MCF 10A (cell line): Measurements from ENCODE around the gene ABCC6. TPM values are rescaled to one million over a fixed set of nuclear protein-coding genes. Genes with fewer than 3 reads are reported as not detected.

ENCODE experiments used
- BruUV-seq: library from RNA; stranded (reverse); fragments of 400-500 nt; replicated peaks from 2 replicates; lab custom pipeline; 2021; lab: Mats Ljungman, UMichigan
- CTCF ChIA-PET: fragments of 300-600 bp; sonication (Branson Sonifier 250); formaldehyde crosslinking; extraction: SDS; loops from one replicate; lab custom pipeline; 2021; ENCODE audit warnings: antibody characterized with exemption, inconsistent platforms; lab: Yijun Ruan, JAX
- POLR2A ChIA-PET: fragments of 300-600, 350-650 bp; sonication (Branson Sonifier 250); formaldehyde crosslinking; extraction: SDS; loops from one replicate; lab custom pipeline; 2020; ENCODE audit warnings: antibody characterized with exemption, inconsistent platforms; lab: Yijun Ruan, JAX
- DNase-seq: peaks from one replicate; pipeline ENCODE4 v3.0.0-alpha.2; 2018; ENCODE audit not compliant: unreplicated experiment
- H3K27ac Mint-ChIP-seq: one replicate; pipeline ENCODE4 v1.8.0; 2022; ENCODE audit warnings: mild to moderate bottlenecking, low read depth, mixed read lengths; ENCODE audit not compliant: unreplicated experiment
- H3K27me3 Mint-ChIP-seq: one replicate; pipeline ENCODE4 v1.8.0; 2022; ENCODE audit warnings: mixed read lengths; ENCODE audit not compliant: insufficient read depth, unreplicated experiment
- H3K36me3 Mint-ChIP-seq: one replicate; pipeline ENCODE4 v1.8.0; 2022; ENCODE audit warnings: mild to moderate bottlenecking, moderate library complexity, mixed read lengths; ENCODE audit not compliant: insufficient read depth, unreplicated experiment
- H3K4me1 Mint-ChIP-seq: one replicate; pipeline ENCODE4 v1.8.0; 2022; ENCODE audit warnings: mixed read lengths; ENCODE audit not compliant: insufficient read depth, unreplicated experiment
- H3K4me3 Mint-ChIP-seq: one replicate; pipeline ENCODE4 v1.8.0; 2022; ENCODE audit warnings: mild to moderate bottlenecking, moderate library complexity, mixed read lengths; ENCODE audit not compliant: unreplicated experiment
- H3K9me3 Mint-ChIP-seq: one replicate; pipeline ENCODE4 v1.8.0; 2022; ENCODE audit warnings: mixed read lengths; ENCODE audit not compliant: unreplicated experiment
- intact Hi-C: fragments of 100-400 bp; cut with micrococcal nuclease; formaldehyde crosslinking; loops from 2 replicates; pipeline ENCODE4 v1.14.1; 2022
- total RNA-seq: library from RNA; stranded (reverse); gene quantifications from 2 replicates; pipeline ENCODE4 v1.2.3, GENCODE V29; 2022
- TF ChIP-seq, protein P1 (sequence below): fragments of 200-600 bp; IDR thresholded peaks from one replicate; pipeline ENCODE4 v1.8.0; 2022; ENCODE audit warnings: antibody characterized with exemption, mild to moderate bottlenecking; ENCODE audit not compliant: unreplicated experiment

The ABCC6 gene
- total RNA-seq, 1 experiment from 2014 or later, result not detected

DNA sequence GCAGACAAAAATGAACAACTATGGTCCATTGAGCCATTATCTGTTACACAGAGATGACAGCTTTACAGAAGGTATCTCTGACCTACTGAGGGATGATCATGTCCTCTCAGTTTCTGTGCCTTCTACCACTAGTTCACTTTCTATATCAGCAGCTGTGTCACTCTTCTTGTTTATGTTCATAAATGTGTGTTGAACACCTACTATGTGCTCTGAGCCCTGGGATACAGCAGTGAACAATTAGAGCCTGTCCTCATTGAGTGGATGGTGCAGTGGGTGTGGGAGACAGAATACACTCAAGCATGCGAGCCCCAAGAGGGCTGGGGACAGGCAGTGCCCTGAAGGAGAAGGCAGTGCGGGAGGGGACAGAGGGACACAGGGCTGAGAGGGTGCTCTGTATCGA lies 92.1 kb downstream of the ABCC6 start:
- BruUV-seq, result no TSS peak
- Mint-ChIP-seq H3K9me3 (no peaks in the 10 kb centered on the region), H3K4me3 (no peak overlapping the region), H3K27ac (no peak overlapping the region), H3K27me3 (no peaks in the 10 kb centered on the region), H3K4me1 (no peaks in the 10 kb centered on the region), H3K36me3 (peaks cover 75% of the 10 kb centered on the region)
- CTCF ChIA-PET, result interaction anchor here (0.7 kb wide), 2 partner anchors 231 to 367 kb away, joined by 3 to 4 read pairs; no protein-coding TSS in a partner anchor
- TF ChIP-seq, protein P1, sequence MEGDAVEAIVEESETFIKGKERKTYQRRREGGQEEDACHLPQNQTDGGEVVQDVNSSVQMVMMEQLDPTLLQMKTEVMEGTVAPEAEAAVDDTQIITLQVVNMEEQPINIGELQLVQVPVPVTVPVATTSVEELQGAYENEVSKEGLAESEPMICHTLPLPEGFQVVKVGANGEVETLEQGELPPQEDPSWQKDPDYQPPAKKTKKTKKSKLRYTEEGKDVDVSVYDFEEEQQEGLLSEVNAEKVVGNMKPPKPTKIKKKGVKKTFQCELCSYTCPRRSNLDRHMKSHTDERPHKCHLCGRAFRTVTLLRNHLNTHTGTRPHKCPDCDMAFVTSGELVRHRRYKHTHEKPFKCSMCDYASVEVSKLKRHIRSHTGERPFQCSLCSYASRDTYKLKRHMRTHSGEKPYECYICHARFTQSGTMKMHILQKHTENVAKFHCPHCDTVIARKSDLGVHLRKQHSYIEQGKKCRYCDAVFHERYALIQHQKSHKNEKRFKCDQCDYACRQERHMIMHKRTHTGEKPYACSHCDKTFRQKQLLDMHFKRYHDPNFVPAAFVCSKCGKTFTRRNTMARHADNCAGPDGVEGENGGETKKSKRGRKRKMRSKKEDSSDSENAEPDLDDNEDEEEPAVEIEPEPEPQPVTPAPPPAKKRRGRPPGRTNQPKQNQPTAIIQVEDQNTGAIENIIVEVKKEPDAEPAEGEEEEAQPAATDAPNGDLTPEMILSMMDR, result no peak
- intact Hi-C loops, result no loop called here
- no peak for DNase-seq
- POLR2A ChIA-PET, result interaction anchor here (0.9 kb wide), 1 partner anchor 9 kb away, joined by 3 read pairs; no protein-coding TSS in a partner anchor

DNA sequence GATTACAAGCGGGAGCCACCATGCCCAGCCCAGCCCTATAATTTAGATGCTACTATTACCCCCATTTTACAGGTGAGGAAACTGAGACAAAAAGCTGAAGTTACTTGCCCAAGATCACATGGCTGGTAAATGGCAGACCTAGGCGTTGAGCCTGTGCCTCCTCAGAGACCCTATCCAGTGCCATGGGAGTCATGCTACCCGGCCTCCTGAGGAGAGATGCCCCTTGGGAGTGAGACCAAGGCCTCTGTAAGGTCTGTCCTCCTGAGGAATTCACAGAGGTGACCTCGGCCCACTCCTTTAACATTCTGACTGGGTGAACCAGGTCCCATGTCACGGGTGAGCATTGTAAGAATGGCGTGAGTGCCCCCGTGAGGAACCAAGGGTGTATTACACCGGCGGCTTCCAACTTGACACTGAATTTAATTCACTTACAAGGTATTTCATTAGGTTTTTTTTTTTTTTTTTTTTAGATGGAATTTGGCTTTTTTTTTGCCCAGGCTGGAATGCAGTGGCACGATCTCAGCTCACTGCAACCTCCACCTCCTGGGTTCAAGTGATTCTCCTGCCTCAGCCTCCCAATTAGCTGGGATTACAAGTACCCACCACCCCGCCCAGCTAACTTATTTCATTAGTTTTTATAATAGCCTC lies 95.7 kb downstream of the ABCC6 start:
- no TSS peak for BruUV-seq
- Mint-ChIP-seq H3K9me3 (peaks cover 14% of the 10 kb centered on the region), H3K27ac (no peak overlapping the region), H3K4me1 (no peaks in the 10 kb centered on the region), H3K36me3 (peaks cover 74% of the 10 kb centered on the region), H3K4me3 (no peak overlapping the region), H3K27me3 (no peaks in the 10 kb centered on the region)
- intact Hi-C loops, result loop anchor here (1.0 to 5.0 kb wide), 3 partner anchors 252 to 361 kb away; no protein-coding TSS in a partner anchor
- POLR2A ChIA-PET, result interaction anchor here (0.7 to 1.6 kb wide), 3 partner anchors 247 to 301 kb away, joined by 3 to 5 read pairs (median 4); no protein-coding TSS in a partner anchor
- peak; percentile 74 for DNase-seq
- CTCF ChIA-PET, result interaction anchor here (0.6 to 3.1 kb wide), 40 partner anchors 9 to 736 kb away, joined by 3 to 66 read pairs (median 3); no protein-coding TSS in a partner anchor
- TF ChIP-seq, protein P1, result peak; percentile 78

DNA sequence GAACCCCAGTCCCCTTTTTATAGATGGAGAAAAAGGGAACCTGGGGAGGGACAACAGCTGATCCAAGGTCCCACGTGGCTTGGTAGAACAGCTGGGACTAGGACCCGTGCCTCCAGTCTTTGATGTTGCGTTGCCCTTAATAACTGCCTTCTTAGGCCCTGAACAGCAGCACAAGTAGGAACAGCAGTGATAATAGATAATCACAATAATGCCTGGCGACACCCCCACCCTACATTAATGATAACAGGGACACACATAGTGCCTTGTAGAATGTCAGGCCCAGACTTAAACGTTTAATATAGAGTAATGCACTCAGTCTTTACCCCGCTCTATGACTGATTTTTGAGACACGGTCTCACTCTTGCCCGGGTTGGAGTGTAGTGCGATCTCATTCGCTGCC lies 96.4 kb downstream of the ABCC6 start:
- H3K4me3 Mint-ChIP-seq, result no peak overlapping the region
- no peaks in the 10 kb centered on the region for H3K27me3 Mint-ChIP-seq
- H3K9me3 Mint-ChIP-seq, result peaks cover 14% of the 10 kb centered on the region
- TF ChIP-seq, protein P1, result no peak
- DNase-seq, result no peak
- CTCF ChIA-PET, result interaction anchor here (0.6 to 3.1 kb wide), 27 partner anchors 8 to 638 kb away, joined by 3 to 66 read pairs (median 4); no protein-coding TSS in a partner anchor
- POLR2A ChIA-PET, result interaction anchor here (1.6 kb wide), 1 partner anchor 252 kb away, joined by 5 read pairs; no protein-coding TSS in a partner anchor
- H3K4me1 Mint-ChIP-seq, result no peaks in the 10 kb centered on the region
- H3K36me3 Mint-ChIP-seq, result peaks cover 70% of the 10 kb centered on the region
- intact Hi-C loops, result loop anchor here (1.0 to 5.0 kb wide), 3 partner anchors 252 to 360 kb away; no protein-coding TSS in a partner anchor
- no peak overlapping the region for H3K27ac Mint-ChIP-seq
- no TSS peak for BruUV-seq

DNA sequence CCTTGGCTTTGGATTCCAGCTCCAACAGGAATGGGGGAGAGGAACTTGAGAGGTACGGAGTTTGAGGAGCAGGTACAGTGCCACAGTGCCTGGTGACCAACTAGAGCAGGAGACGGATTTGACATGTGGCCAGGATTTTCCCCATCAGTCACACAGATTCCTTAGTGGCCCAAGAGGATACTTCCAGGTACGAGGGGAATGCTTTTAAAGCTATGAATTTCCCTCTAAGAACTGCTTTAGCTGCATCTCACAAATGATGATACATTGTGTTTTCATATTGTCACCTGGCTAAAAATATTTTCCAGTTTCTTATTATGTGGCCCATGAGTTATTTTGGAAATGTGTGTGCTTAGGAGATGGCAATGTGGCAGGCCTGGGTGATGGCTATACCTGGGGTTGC lies 98.3 kb downstream of the ABCC6 start:
- intact Hi-C loops, result loop anchor here (5.0 kb wide), 1 partner anchor 303 kb away; no protein-coding TSS in a partner anchor
- POLR2A ChIA-PET, result interaction anchor here (0.6 kb wide), 1 partner anchor 256 kb away, joined by 3 read pairs; no protein-coding TSS in a partner anchor
- no peak for DNase-seq

More for the DNA sequence above, 98.3 kb downstream of the ABCC6 start:
- Mint-ChIP-seq H3K36me3 (peaks cover 76% of the 10 kb centered on the region), H3K27me3 (no peaks in the 10 kb centered on the region), H3K4me3 (no peak overlapping the region), H3K9me3 (peaks cover 14% of the 10 kb centered on the region), H3K27ac (no peak overlapping the region), H3K4me1 (no peaks in the 10 kb centered on the region)
- no TSS peak for BruUV-seq
- CTCF ChIA-PET, result interaction anchor here (0.5 to 4.9 kb wide), 8 partner anchors 33 to 1085 kb away, joined by 3 to 23 read pairs (median 3); no protein-coding TSS in a partner anchor
- TF ChIP-seq, protein P1, result no peak
